ENCODE results near the gene ALAD. TPM values are rescaled to one million over a fixed set of nuclear protein-coding genes. Genes with fewer than 3 reads are reported as not detected.
"Not testable (repeated sequence)": the region's sequence is repeated elsewhere in the genome, so short reads cannot be mapped to it uniquely, and the experiment has no call there.

ALAD gene
- total and polyA plus RNA-seq, 4 donors = 26.3 to 54.6 (median 41.8) TPM

DNA sequence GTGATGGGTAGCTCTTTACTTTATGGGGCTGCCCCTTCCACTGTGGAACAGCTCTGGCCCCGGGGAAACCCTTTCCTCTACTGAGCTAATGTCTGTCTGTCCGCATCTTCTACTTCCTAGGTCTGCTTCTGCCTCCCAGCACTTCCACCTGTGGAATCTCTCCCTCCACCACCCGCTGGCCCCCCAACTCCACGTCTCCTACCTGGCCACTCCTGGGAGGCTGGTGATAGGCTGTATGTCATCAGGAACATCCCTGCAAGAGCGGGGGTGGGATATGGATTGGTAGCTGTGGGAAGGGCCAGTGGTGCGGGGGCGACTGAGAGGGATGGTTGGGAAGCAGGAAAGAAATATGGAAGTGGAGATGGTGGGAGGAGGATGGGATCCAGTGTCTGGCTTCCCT is 9.2 kb downstream of the ALAD start:
- Histone ChIP-seq H3K27ac (ENCODE audit: low read depth in 1 of 2, low read length in 2 of 2) (no peak overlapping the region), H3K27me3 (ENCODE audit: control insufficient read depth in 1 of 2, insufficient read depth in 2 of 2, low read length in 1 of 2) (no peaks in the 10 kb centered on the region), H3K9me3 (ENCODE audit: control insufficient read depth, low read length) (no peaks in the 10 kb centered on the region), H3K4me1 (ENCODE audit: control insufficient read depth in 1 of 2, insufficient read depth in 2 of 2, low read length in 2 of 2) (no peaks in the 10 kb centered on the region), H3K36me3 (ENCODE audit: control insufficient read depth in 1 of 2, insufficient read depth in 2 of 2, low read length in 1 of 2) (peaks cover 0 to 2% of the 10 kb centered on the region in 2 donors), H3K4me3 (ENCODE audit: low read length in 2 of 2) (no peak overlapping the region)
- intact Hi-C loops (cut with DNase I) = no loop called here
- DNase-seq (no peak), ATAC-seq (ENCODE audit: low FRiP score) (no peak)
- 96 to 97% methylated on average over 7 of the region's 7 CpGs for WGBS, 2 donors

DNA sequence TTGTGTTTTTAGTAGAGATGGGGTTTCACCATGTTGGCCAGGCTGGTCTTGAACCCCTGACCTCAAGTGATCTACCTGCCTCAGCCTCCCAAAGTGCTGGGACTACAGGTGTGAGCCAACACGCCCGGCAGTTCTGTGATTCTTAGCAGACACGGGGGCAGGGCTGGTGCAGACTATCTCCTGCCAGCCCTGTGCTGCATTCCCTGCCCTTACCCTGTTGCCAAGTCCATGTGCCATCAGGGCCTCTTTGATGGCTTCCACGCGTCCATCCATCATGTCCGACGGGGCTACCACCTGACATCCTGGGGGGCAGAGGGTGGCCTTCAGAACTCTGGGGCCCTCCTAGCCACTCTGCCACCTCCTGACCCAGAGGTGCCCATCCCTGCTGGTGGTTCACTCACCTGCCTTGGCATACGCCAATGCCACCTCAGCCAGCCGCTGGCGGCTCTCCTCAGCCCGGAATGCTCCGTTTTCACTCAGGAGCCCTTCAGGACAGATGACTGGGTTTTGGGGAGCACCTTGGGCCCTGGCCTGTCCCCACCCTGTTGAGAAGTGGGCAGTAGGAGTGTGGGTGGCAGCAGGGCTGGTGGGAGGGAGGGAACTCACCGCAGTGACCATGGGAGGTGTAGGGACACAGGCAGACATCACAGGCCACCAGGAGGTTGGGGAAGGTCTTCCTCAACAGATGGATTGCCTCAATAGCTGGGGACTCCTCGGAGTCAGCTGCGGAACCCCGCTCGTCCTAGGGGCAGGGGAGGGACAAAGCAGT is 10.7 kb downstream of the ALAD start:
- Histone ChIP-seq H3K27me3 (ENCODE audit: control insufficient read depth in 1 of 2, insufficient read depth in 2 of 2, low read length in 1 of 2) (no peaks in the 10 kb centered on the region), H3K36me3 (ENCODE audit: control insufficient read depth in 1 of 2, insufficient read depth in 2 of 2, low read length in 1 of 2) (peaks cover 0 to 2% of the 10 kb centered on the region in 2 donors), H3K27ac (ENCODE audit: low read depth in 1 of 2, low read length in 2 of 2) (no peak overlapping the region), H3K9me3 (ENCODE audit: control insufficient read depth, low read length) (no peaks in the 10 kb centered on the region), H3K4me3 (ENCODE audit: low read length in 2 of 2) (no peak overlapping the region), H3K4me1 (ENCODE audit: control insufficient read depth in 1 of 2, insufficient read depth in 2 of 2, low read length in 2 of 2) (no peaks in the 10 kb centered on the region)
- no peak for ATAC-seq (ENCODE audit: low FRiP score)
- intact Hi-C loops (cut with DNase I) = no loop called here
- DNase-seq = no peak
- 95% methylated on average over 17 of the region's 17 CpGs for WGBS, 2 donors

GRCh38 chr9:113389451-113389850 is 11.6 kb downstream of the ALAD start:
- Histone ChIP-seq H3K4me1 (ENCODE audit: control insufficient read depth in 1 of 2, insufficient read depth in 2 of 2, low read length in 2 of 2) (no peaks in the 10 kb centered on the region), H3K9me3 (ENCODE audit: control insufficient read depth, low read length) (no peaks in the 10 kb centered on the region), H3K4me3 (ENCODE audit: low read length in 2 of 2) (no peak overlapping the region), H3K27me3 (ENCODE audit: control insufficient read depth in 1 of 2, insufficient read depth in 2 of 2, low read length in 1 of 2) (no peaks in the 10 kb centered on the region), H3K27ac (ENCODE audit: low read depth in 1 of 2, low read length in 2 of 2) (no peak overlapping the region), H3K36me3 (ENCODE audit: control insufficient read depth in 1 of 2, insufficient read depth in 2 of 2, low read length in 1 of 2) (peaks cover 0 to 2% of the 10 kb centered on the region in 2 donors)
- ATAC-seq (ENCODE audit: low FRiP score) = no peak
- intact Hi-C loops (cut with DNase I) = no loop called here
- 92 to 94% methylated on average over 11 of the region's 11 CpGs for WGBS, 2 donors
- DNase-seq = no peak

- Histone ChIP-seq H3K36me3 (ENCODE audit: control insufficient read depth in 1 of 2, insufficient read depth in 2 of 2, low read length in 1 of 2) (peaks cover 0 to 2% of the 10 kb centered on the region in 2 donors), H3K9me3 (ENCODE audit: control insufficient read depth, low read length) (no peaks in the 10 kb centered on the region), H3K4me3 (ENCODE audit: low read length in 2 of 2) (no peak overlapping the region), H3K4me1 (ENCODE audit: control insufficient read depth in 1 of 2, insufficient read depth in 2 of 2, low read length in 2 of 2) (no peaks in the 10 kb centered on the region), H3K27ac (ENCODE audit: low read depth in 1 of 2, low read length in 2 of 2) (no peak overlapping the region), H3K27me3 (ENCODE audit: control insufficient read depth in 1 of 2, insufficient read depth in 2 of 2, low read length in 1 of 2) (no peaks in the 10 kb centered on the region)
- intact Hi-C loops (cut with DNase I) = no loop called here
- 90 to 93% methylated on average over 13 of the region's 13 CpGs for WGBS, 2 donors
- ATAC-seq (ENCODE audit: low FRiP score) = no peak
- no peak for DNase-seq
Measured at GRCh38 chr9:113388833-113389232, 12.3 kb downstream of the ALAD start.

DNA sequence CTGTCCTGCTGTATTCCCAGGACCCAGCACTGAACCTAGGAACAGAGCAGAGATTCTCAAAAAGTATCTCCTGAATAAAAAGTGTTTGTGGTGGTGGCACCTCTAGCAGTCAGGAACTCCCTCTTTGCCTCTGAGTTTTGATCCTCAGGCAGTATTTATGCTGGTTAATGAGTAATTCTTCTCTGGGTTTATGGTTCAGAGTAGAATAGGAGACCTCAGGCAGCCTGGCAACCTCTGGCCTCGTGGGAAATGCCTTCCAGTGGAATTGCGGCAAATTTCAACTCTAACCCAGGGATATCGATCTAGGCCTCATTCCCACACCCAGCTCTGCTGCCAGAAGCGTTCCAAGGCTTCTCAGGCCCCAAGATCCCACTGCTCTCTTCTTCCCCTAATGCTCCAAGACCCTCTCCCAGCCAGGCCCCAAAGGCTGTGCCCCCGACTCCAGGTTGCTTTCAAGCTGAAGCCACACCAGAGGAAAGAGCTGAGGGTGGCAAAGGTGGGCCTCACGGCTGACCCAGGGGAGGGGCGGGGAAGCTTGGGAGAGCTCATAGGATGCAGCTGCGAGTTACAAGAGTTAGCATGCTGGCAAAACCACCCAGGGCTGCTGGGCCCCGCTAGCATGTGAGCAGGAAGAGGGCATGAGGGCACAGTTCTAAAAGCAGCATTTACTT is 13.4 kb downstream of the ALAD start:
- 83 to 85% methylated on average over 9 of the region's 9 CpGs for WGBS, 2 donors
- Histone ChIP-seq H3K27ac (ENCODE audit: low read depth in 1 of 2, low read length in 2 of 2) (no peak overlapping the region), H3K4me3 (ENCODE audit: low read length in 2 of 2) (no peak overlapping the region), H3K9me3 (ENCODE audit: control insufficient read depth, low read length) (no peaks in the 10 kb centered on the region), H3K27me3 (ENCODE audit: control insufficient read depth in 1 of 2, insufficient read depth in 2 of 2, low read length in 1 of 2) (no peaks in the 10 kb centered on the region), H3K4me1 (ENCODE audit: control insufficient read depth in 1 of 2, insufficient read depth in 2 of 2, low read length in 2 of 2) (no peaks in the 10 kb centered on the region), H3K36me3 (ENCODE audit: control insufficient read depth in 1 of 2, insufficient read depth in 2 of 2, low read length in 1 of 2) (peaks cover 0 to 2% of the 10 kb centered on the region in 2 donors)
- DNase-seq (no peak), ATAC-seq (ENCODE audit: low FRiP score) (no peak)
- intact Hi-C loops (cut with DNase I) = no loop called here

- DNase-seq (no peak), ATAC-seq (ENCODE audit: low FRiP score) (no peak)
- no peaks in the 10 kb centered on the region for H3K4me1 ChIP-seq (ENCODE audit: control insufficient read depth in 1 of 2, insufficient read depth in 2 of 2, low read length in 2 of 2)
- H3K27me3 ChIP-seq (ENCODE audit: control insufficient read depth in 1 of 2, insufficient read depth in 2 of 2, low read length in 1 of 2) = no peaks in the 10 kb centered on the region
- intact Hi-C loops (cut with DNase I) = no loop called here
- WGBS, 2 donors = 89 to 92% methylated on average over 4 of the region's 4 CpGs
- H3K36me3 ChIP-seq (ENCODE audit: control insufficient read depth in 1 of 2, insufficient read depth in 2 of 2, low read length in 1 of 2) = peaks cover 0 to 2% of the 10 kb centered on the region in 2 donors
- no peak overlapping the region for H3K4me3 ChIP-seq (ENCODE audit: low read length in 2 of 2)
- H3K27ac ChIP-seq (ENCODE audit: low read depth in 1 of 2, low read length in 2 of 2) = no peak overlapping the region
- H3K9me3 ChIP-seq (ENCODE audit: control insufficient read depth, low read length) = no peaks in the 10 kb centered on the region
Measured at GRCh38 chr9:113386571-113387393, 14.3 kb downstream of the ALAD start.

DNA sequence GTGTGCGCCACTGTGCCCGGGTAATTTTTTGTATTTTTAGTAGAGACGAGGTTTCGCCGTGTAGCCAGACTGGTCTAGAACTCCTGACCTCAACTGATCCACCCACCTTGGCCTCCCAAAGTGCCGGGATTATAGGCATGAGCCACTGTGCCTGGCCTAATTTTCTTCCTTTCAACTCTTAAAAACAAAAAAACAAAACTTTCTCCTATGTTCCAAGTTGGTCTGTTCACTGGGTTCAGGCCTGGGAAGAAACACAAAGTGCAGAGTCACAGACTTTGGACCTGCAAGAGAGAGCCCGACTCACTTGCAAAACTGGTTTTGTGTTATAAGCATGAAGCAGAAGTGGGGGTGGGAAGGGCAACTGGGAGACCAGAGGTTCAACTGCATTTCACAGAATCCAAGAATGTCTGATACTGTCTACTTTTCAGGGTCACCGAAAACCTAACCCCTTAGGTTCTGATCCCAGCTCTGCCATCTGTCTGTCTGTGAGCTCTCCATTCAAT is 19.1 kb downstream of the ALAD start:
- H3K27me3 ChIP-seq (ENCODE audit: control insufficient read depth in 1 of 2, insufficient read depth in 2 of 2, low read length in 1 of 2) = no peaks in the 10 kb centered on the region
- no peak for DNase-seq
- H3K9me3 ChIP-seq (ENCODE audit: control insufficient read depth, low read length) = no peaks in the 10 kb centered on the region
- H3K4me3 ChIP-seq (ENCODE audit: low read length in 2 of 2) = no peak overlapping the region
- no peak for ATAC-seq (ENCODE audit: low FRiP score)
- no peaks in the 10 kb centered on the region for H3K4me1 ChIP-seq (ENCODE audit: control insufficient read depth in 1 of 2, insufficient read depth in 2 of 2, low read length in 2 of 2)
- 80 to 85% methylated on average over 8 of the region's 8 CpGs for WGBS, 2 donors
- intact Hi-C loops (cut with DNase I) = no loop called here
- H3K27ac ChIP-seq (ENCODE audit: low read depth in 1 of 2, low read length in 2 of 2) = no peak overlapping the region
- H3K36me3 ChIP-seq (ENCODE audit: control insufficient read depth in 1 of 2, insufficient read depth in 2 of 2, low read length in 1 of 2) = no peaks in the 10 kb centered on the region

- H3K4me1 ChIP-seq (ENCODE audit: control insufficient read depth in 1 of 2, insufficient read depth in 2 of 2, low read length in 2 of 2); DNase-seq; H3K4me3 ChIP-seq (ENCODE audit: low read length in 2 of 2); H3K36me3 ChIP-seq (ENCODE audit: control insufficient read depth in 1 of 2, insufficient read depth in 2 of 2, low read length in 1 of 2); H3K9me3 ChIP-seq (ENCODE audit: control insufficient read depth, low read length); intact Hi-C loops (cut with DNase I); ATAC-seq (ENCODE audit: low FRiP score); H3K27me3 ChIP-seq (ENCODE audit: control insufficient read depth in 1 of 2, insufficient read depth in 2 of 2, low read length in 1 of 2); H3K27ac ChIP-seq (ENCODE audit: low read depth in 1 of 2, low read length in 2 of 2): not testable (repeated sequence)
- WGBS, 2 donors = 85 to 89% methylated on average over 7 of the region's 7 CpGs
Measured at GRCh38 chr9:113381441-113381840, 19.6 kb downstream of the ALAD start.

All from aorta (tissue), 5 donors.